Activated CD8-positive, alpha-beta T cell treated with anti-CD3 and anti-CD28 coated beads for 36 hours (primary cell): Measurements from ENCODE around the gene LAG3. TPM values are rescaled to one million over a fixed set of nuclear protein-coding genes. Genes with fewer than 3 reads are reported as not detected.

Experiments
- ATAC-seq: fragments of 200-7000 bp; cut with Tn5 transposase; one replicate; pipeline ENCODE4 v1.10.0; 2021; ENCODE audit warnings: mild to moderate bottlenecking, moderate library complexity
- CTCF ChIA-PET: fragments of 350-600 bp; sonication (Branson Sonifier 250); formaldehyde crosslinking; loops from one replicate; lab custom pipeline; 2021; ENCODE audit warnings: antibody characterized with exemption; lab: Charles Lee
- POLR2A ChIA-PET: fragments of 350-600 bp; sonication (Branson Sonifier 250); formaldehyde crosslinking; loops from one replicate; lab custom pipeline; 2021; ENCODE audit warnings: antibody characterized with exemption; lab: Charles Lee
- DNase-seq: peaks from one replicate; pipeline ENCODE4 v3.0.0-alpha.2; 2020
- H3K27ac Mint-ChIP-seq: one replicate; pipeline ENCODE4 v1.8.0; 2021; ENCODE audit warnings: mild to moderate bottlenecking, mixed read lengths
- H3K27me3 Mint-ChIP-seq: one replicate; pipeline ENCODE4 v1.8.0; 2021; ENCODE audit warnings: mixed read lengths
- H3K36me3 Mint-ChIP-seq: one replicate; pipeline ENCODE4 v1.8.0; 2021; ENCODE audit warnings: low read depth, mixed read lengths
- H3K4me1 Mint-ChIP-seq: one replicate; pipeline ENCODE4 v1.8.0; 2021; ENCODE audit warnings: low read depth, mixed read lengths
- H3K4me3 Mint-ChIP-seq: one replicate; pipeline ENCODE4 v1.8.0; 2021; ENCODE audit warnings: mild to moderate bottlenecking, moderate library complexity, mixed read lengths
- H3K9me3 Mint-ChIP-seq: one replicate; pipeline ENCODE4 v1.8.0; 2021; ENCODE audit warnings: mixed read lengths
- CTCF ChIP-seq: fragments of 200-600 bp; IDR thresholded peaks from one replicate; pipeline ENCODE4 v1.8.0; 2022; ENCODE audit warnings: antibody characterized with exemption, mild to moderate bottlenecking
- intact Hi-C: fragments of 100-400 bp; cut with micrococcal nuclease; formaldehyde crosslinking; loops from one replicate; pipeline ENCODE4 v1.10.0; 2022
- total RNA-seq, 2 experiments: library from RNA; stranded (reverse); gene quantifications; one replicate each; pipeline ENCODE4 v1.2.3, GENCODE V29; 2021

The LAG3 gene
- total RNA-seq, 2 experiments from 2014 or later: 264 to 268 TPM

- intact Hi-C loops: loop anchor here (5.0 kb wide), 1 partner anchor 73 kb away; the partner anchor contains the start of gene P3H3
- no peak for DNase-seq
- peaks cover 1% of the 10 kb centered on the region for H3K27me3 Mint-ChIP-seq
- no peak for TF ChIP-seq CTCF
- H3K4me1 Mint-ChIP-seq: peaks cover 29% of the 10 kb centered on the region
- no peaks in the 10 kb centered on the region for H3K9me3 Mint-ChIP-seq
- H3K4me3 Mint-ChIP-seq: no peak overlapping the region
- H3K36me3 Mint-ChIP-seq: peaks cover 20% of the 10 kb centered on the region
- no peak overlapping the region for H3K27ac Mint-ChIP-seq
- no peak for ATAC-seq
- ChIA-PET CTCF (interaction anchor here (0.7 to 16.4 kb wide), 30 partner anchors 9 to 150 kb away, joined by 3 to 341 read pairs (median 8); partner anchors contain the start of genes CD4, CDCA3, COPS7A and GNB3), POLR2A (interaction anchor here (1.5 to 5.1 kb wide), 12 partner anchors 9 to 117 kb away, joined by 3 to 31 read pairs (median 15); partner anchors contain the start of genes CDCA3, COPS7A, P3H3 and PTMS)
These were observed 17.9 kb upstream of the LAG3 start for GRCh38 chr12:6754411-6754810.

GRCh38 chr12:6757028-6757690, 15.2 kb upstream of the LAG3 start:
- ATAC-seq (no peak), DNase-seq (no peak)
- ChIA-PET CTCF (interaction anchor here (1.0 to 16.4 kb wide), 5 partner anchors 9 to 71 kb away, joined by 3 to 341 read pairs (median 4); partner anchors contain the start of genes COPS7A, GPR162, P3H3 and PTMS), POLR2A (interaction anchor here (0.6 to 1.2 kb wide), 2 partner anchors 9 to 13 kb away, joined by 3 read pairs; partner anchors contain the start of gene PTMS)
- peaks cover 17% of the 10 kb centered on the region for H3K4me1 Mint-ChIP-seq
- intact Hi-C loops: no loop called here
- no peaks in the 10 kb centered on the region for H3K9me3 Mint-ChIP-seq
- peaks cover 1% of the 10 kb centered on the region for H3K27me3 Mint-ChIP-seq
- no peak overlapping the region for H3K27ac Mint-ChIP-seq
- no peak overlapping the region for H3K4me3 Mint-ChIP-seq
- H3K36me3 Mint-ChIP-seq: peaks cover 2% of the 10 kb centered on the region
- no peak for TF ChIP-seq CTCF

GRCh38 chr12:6758506-6759095, 13.7 kb upstream of the LAG3 start:
- H3K4me1 Mint-ChIP-seq: peaks cover 16% of the 10 kb centered on the region
- DNase-seq: peak; percentile 34
- CTCF ChIA-PET: interaction anchor here (1.0 to 16.4 kb wide), 6 partner anchors 8 to 70 kb away, joined by 3 to 341 read pairs (median 6); partner anchors contain the start of genes COPS7A, GPR162, P3H3 and PTMS
- H3K4me3 Mint-ChIP-seq: no peak overlapping the region
- POLR2A ChIA-PET: interaction anchor here (1.2 to 1.7 kb wide), 3 partner anchors 14 to 56 kb away, joined by 3 to 7 read pairs (median 5); partner anchors contain the start of genes COPS7A and LAG3
- peak; percentile 29 for ATAC-seq
- no peak overlapping the region for H3K27ac Mint-ChIP-seq
- intact Hi-C loops: no loop called here
- TF ChIP-seq CTCF: no peak
- H3K36me3 Mint-ChIP-seq: no peaks in the 10 kb centered on the region
- H3K27me3 Mint-ChIP-seq: peaks cover 9% of the 10 kb centered on the region
- H3K9me3 Mint-ChIP-seq: no peaks in the 10 kb centered on the region

GRCh38 chr12:6759741-6760140, 12.6 kb upstream of the LAG3 start:
- DNase-seq (no peak), ATAC-seq (no peak)
- H3K9me3 Mint-ChIP-seq: no peaks in the 10 kb centered on the region
- H3K27me3 Mint-ChIP-seq: peaks cover 17% of the 10 kb centered on the region
- H3K4me1 Mint-ChIP-seq: peaks cover 17% of the 10 kb centered on the region
- no peak overlapping the region for H3K4me3 Mint-ChIP-seq
- H3K36me3 Mint-ChIP-seq: no peaks in the 10 kb centered on the region
- TF ChIP-seq CTCF: no peak
- H3K27ac Mint-ChIP-seq: no peak overlapping the region
- intact Hi-C loops: no loop called here
- ChIA-PET POLR2A (interaction anchor here (0.8 to 1.7 kb wide), 4 partner anchors 13 to 132 kb away, joined by 3 to 7 read pairs (median 4); partner anchors contain the start of genes COPS7A and LAG3), CTCF (interaction anchor here (1.2 to 16.4 kb wide), 6 partner anchors 11 to 92 kb away, joined by 3 to 341 read pairs (median 4); partner anchors contain the start of genes CDCA3, GPR162, P3H3 and USP5)
